HepG2 (cell line): ENCODE results near the gene TPD52L2. TPM values are rescaled to one million over a fixed set of nuclear protein-coding genes. Genes with fewer than 3 reads are reported as not detected.

Experiments
- ATAC-seq: fragments of 200-7000 bp; cut with Tn5 transposase; 3 replicates; pipeline ENCODE4 v1.9.1; 2020; ENCODE audit warnings: mild to moderate bottlenecking, moderate library complexity
- BruUV-seq: library from RNA; stranded (reverse); fragments of 400-500 nt; replicated peaks from 2 replicates; lab custom pipeline; 2021; lab: Mats Ljungman, UMichigan
- CTCF ChIA-PET: fragments of 300-600 bp; formaldehyde crosslinking; extraction: SDS; loops from one replicate; lab custom pipeline; 2021; ENCODE audit warnings: low total read pairs, inconsistent platforms, low intra/inter-chr PET ratio; lab: Yijun Ruan, JAX
- POLR2A ChIA-PET: fragments of 350-600 bp; sonication (Branson Sonifier 250); formaldehyde crosslinking; loops from one replicate; lab custom pipeline; 2020; ENCODE audit warnings: antibody characterized with exemption, inconsistent platforms; lab: Yijun Ruan, JAX
- DNase-seq: peaks from one replicate; pipeline ENCODE4 v3.0.0-alpha.2; 2015; ENCODE audit warnings: low spot score
- FAIRE-seq: peaks from 3 replicates; lab custom pipeline; 2011; peaks lifted over from hg19 to GRCh38; lab: Jason Lieb, UNC
- H2AFZ ChIP-seq: one replicate; pipeline ENCODE4 v1.6.1; 2011; ENCODE audit warnings: low read length, inconsistent platforms
- H3K27ac ChIP-seq: fragments of 300-600 bp; 3 replicates; pipeline ENCODE4 v1.8.0; 2011; ENCODE audit warnings: mixed run types, mild to moderate bottlenecking, mixed read lengths, low read length, inconsistent platforms; ENCODE audit not compliant: insufficient read depth; ENCODE audit errors: extremely low read length
- H3K27me3 ChIP-seq, 2 experiments: fragments of 200-600 bp in 1 of 2; 2 replicates in 1 of 2; 3 replicates in 1 of 2; pipeline versions ENCODE4 v1.6.0 to v1.8.0; 2011; ENCODE audit warnings: low read length in 2 of 2, mild to moderate bottlenecking in 2 of 2, moderate library complexity in 2 of 2, inconsistent platforms in 1 of 2; ENCODE audit not compliant: insufficient read depth in 2 of 2, control insufficient read depth in 1 of 2
- H3K36me3 ChIP-seq, 2 experiments: fragments of 200-600 bp in 1 of 2; replicated peaks in 1 of 2; 2 replicates in 1 of 2; 3 replicates in 1 of 2; pipeline versions ENCODE4 v1.5.1 to v1.8.0; 2011; ENCODE audit warnings: low read length in 2 of 2, inconsistent platforms in 1 of 2; ENCODE audit not compliant: insufficient read depth in 2 of 2, control insufficient read depth in 1 of 2
- H3K4me1 ChIP-seq: 2 replicates; pipeline ENCODE4 v1.5.1; 2012; ENCODE audit warnings: low read length, inconsistent platforms; ENCODE audit not compliant: insufficient read depth
- H3K4me2 ChIP-seq: 2 replicates; pipeline ENCODE4 v1.6.0; 2011; ENCODE audit warnings: low read depth, low read length, inconsistent platforms
- H3K4me3 ChIP-seq, 3 experiments: fragments of 200-600 bp in 1 of 3; sonication (generic), shearing (Covaris generic) in 1 of 3; replicated peaks in 1 of 3; 2 replicates each; pipeline ENCODE4 v1.5.1; 2011 to 2016; ENCODE audit warnings: low read length in 3 of 3, inconsistent platforms in 2 of 3, low read depth in 2 of 3, mild to moderate bottlenecking in 2 of 3, control low read depth in 1 of 3, mixed read lengths in 1 of 3; ENCODE audit not compliant: insufficient read depth in 1 of 3
- H3K79me2 ChIP-seq: one replicate; pipeline ENCODE4 v1.6.1; 2011; ENCODE audit warnings: low read length, inconsistent platforms; ENCODE audit not compliant: insufficient read depth
- H3K9ac ChIP-seq: 2 replicates; pipeline ENCODE4 v1.6.0; 2011; ENCODE audit warnings: mild to moderate bottlenecking, low read depth, low read length, inconsistent platforms; ENCODE audit not compliant: insufficient read depth
- H3K9me3 ChIP-seq: 2 replicates; pipeline ENCODE4 v1.5.1; 2012; ENCODE audit warnings: mild to moderate bottlenecking, low read length
- H4K20me1 ChIP-seq: 2 replicates; pipeline ENCODE4 v1.6.0; 2011; ENCODE audit warnings: inconsistent platforms, mild to moderate bottlenecking, low read length, moderate library complexity; ENCODE audit not compliant: insufficient read depth
- GABPA ChIP-seq, 2 experiments: IDR thresholded peaks; 2 replicates each; pipeline ENCODE4 v1.6.1; 2011 to 2016; ENCODE audit warnings: low read depth in 2 of 2, low read length in 1 of 2, missing biosample characterization in 1 of 2, missing genetic modification characterization in 1 of 2
- NCOA1 ChIP-seq: sonication (generic); formaldehyde crosslinking; IDR thresholded peaks from 2 replicates; pipeline ENCODE4 v1.9.0; 2021; ENCODE audit warnings: missing genetic modification reagents
- PHF5A ChIP-seq: IDR thresholded peaks from one replicate; pipeline ENCODE4 v1.6.1; 2018; ENCODE audit warnings: low read depth, missing genetic modification reagents; ENCODE audit not compliant: unreplicated experiment
- SAP130 ChIP-seq: IDR thresholded peaks from 2 replicates; pipeline ENCODE4 v1.6.1; 2016; ENCODE audit warnings: low read depth
- SIN3B ChIP-seq: fragments of 150-350 bp; IDR thresholded peaks from 2 replicates; pipeline ENCODE4 v1.6.1; 2014; ENCODE audit warnings: low read length
- SP4 ChIP-seq: sonication (generic); formaldehyde crosslinking; IDR thresholded peaks from 2 replicates; pipeline ENCODE4 v1.8.1; 2023; ENCODE audit warnings: mild to moderate bottlenecking, missing genetic modification reagents
- TRIM24 ChIP-seq: sonication (generic); formaldehyde crosslinking; IDR thresholded peaks from 2 replicates; pipeline ENCODE4 v1.8.0; 2022; ENCODE audit warnings: mild to moderate bottlenecking, missing genetic modification reagents
- ZBTB25 ChIP-seq: IDR thresholded peaks from 2 replicates; pipeline ENCODE4 v1.6.1; 2018; ENCODE audit warnings: missing genetic modification reagents
- ZKSCAN8 ChIP-seq: IDR thresholded peaks from 2 replicates; pipeline ENCODE4 v1.6.1; 2016; ENCODE audit warnings: borderline replicate concordance, missing genetic modification reagents, missing compliant biosample characterization
- ZNF772 ChIP-seq: sonication (generic); formaldehyde crosslinking; IDR thresholded peaks from 2 replicates; pipeline ENCODE4 v1.5.0; 2020; ENCODE audit warnings: mild to moderate bottlenecking, missing genetic modification reagents
- WGBS: methylation state at CpG from one replicate; pipeline ENCODE4 v1.1.6; 2017; ENCODE audit warnings: low lambda C conversion rate; 5-methylcytosine and 5-hydroxymethylcytosine counted together
- in situ Hi-C: cut with HindIII; loops from 2 replicates; pipeline ENCODE4 v1.10.0; 2017; ENCODE audit warnings: low pct_unique_long_range_greater_than_20kb; ENCODE audit not compliant: extremely low pct_ligation_motif_present
- intact Hi-C: fragments of 100-400 bp; cut with micrococcal nuclease; formaldehyde crosslinking; loops from one replicate; pipeline ENCODE4 v1.10.0; 2022; ENCODE audit not compliant: unreplicated experiment
- polyA plus RNA-seq, 8 experiments: library from polyadenylated mRNA; depleted of rRNA in 3 of 8; stranded (reverse) in 7 of 8; unstranded in 1 of 8; fragments of >200 nt; fragmentation: Illumina TruSeq in 4 of 8; extraction: Trizol in 4 of 8; gene quantifications; 2 replicates each; pipeline versions ENCODE4 v1.2.1 to v1.2.3, GENCODE V29; 2011 to 2016; ENCODE audit warnings: low read depth in 4 of 8, missing spikeins in 1 of 8, mixed read lengths in 1 of 8; ENCODE audit not compliant: insufficient read depth in 1 of 8
- total RNA-seq, 5 experiments: library from RNA; depleted of rRNA; stranded (reverse); fragments of >200 nt; fragmentation: Illumina TruSeq; extraction: Trizol; gene quantifications; 2 replicates each; pipeline ENCODE4 v1.2.3, GENCODE V29; 2016; ENCODE audit warnings: low read depth in 1 of 5
- TF ChIP-seq, protein P1 (sequence below): sonication (generic); formaldehyde crosslinking; IDR thresholded peaks from 2 replicates; pipeline ENCODE4 v1.4.0; 2020; ENCODE audit warnings: missing genetic modification reagents
- TF ChIP-seq, protein P2 (sequence below): sonication (generic); formaldehyde crosslinking; IDR thresholded peaks from 2 replicates; pipeline ENCODE4 v1.4.0; 2020; ENCODE audit warnings: missing genetic modification reagents, low read depth, mild to moderate bottlenecking, borderline replicate concordance
- TF ChIP-seq, protein P3 (sequence below): sonication (generic); formaldehyde crosslinking; IDR thresholded peaks from 2 replicates; pipeline ENCODE4 v1.5.0; 2020; ENCODE audit warnings: mild to moderate bottlenecking, missing genetic modification reagents, borderline replicate concordance

TPD52L2 gene
- total and polyA plus RNA-seq, 2 of the 13 experiments (the other 11 are each of a cell fraction or from before 2014, with no cell fraction given), result 156 to 184 TPM

DNA sequence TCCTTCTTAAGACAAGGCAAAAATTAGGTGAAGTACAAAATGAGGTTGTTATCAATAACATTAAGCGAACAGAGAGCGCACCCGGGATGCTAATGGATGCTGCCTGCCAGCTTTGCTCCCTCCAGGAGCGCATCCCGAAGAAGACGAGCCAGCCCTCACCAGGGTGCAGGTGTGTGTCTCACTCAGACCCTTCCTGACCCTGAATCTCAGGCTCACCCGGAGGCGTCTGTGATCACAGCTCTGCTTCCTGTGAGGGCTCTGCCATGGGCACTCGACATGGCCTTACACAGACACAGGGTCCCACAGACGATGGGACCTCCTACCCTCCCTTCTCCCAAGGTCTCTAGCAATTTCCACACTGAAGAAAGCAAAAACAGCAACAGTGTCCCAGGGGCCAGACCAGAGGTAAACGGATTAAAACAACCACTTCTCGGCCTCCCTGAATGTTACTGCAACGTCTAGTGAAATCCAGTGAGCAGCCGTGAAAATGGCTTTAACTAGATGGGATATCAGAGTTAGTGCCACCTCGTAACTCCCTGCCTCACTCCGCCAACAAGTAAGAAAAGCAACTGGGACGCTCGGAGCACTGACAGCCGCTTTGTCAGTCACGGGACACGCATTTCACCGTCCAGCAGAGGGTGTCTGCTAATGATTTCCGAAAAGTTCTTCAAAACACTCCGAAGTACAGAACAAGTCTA is 45.7 kb upstream of the TPD52L2 start:
- DNase-seq (peak; percentile 72), ATAC-seq (peak; percentile 78), FAIRE-seq (peak; percentile 97)
- H3K27ac ChIP-seq, result no peak overlapping the region
- H3K79me2 ChIP-seq, result no peaks in the 10 kb centered on the region
- H3K27me3 ChIP-seq, result no peaks in the 10 kb centered on the region
- 39% methylated on average over 24 of the region's 24 CpGs for WGBS
- intact Hi-C loops (loop anchor here (2.0 kb wide), 1 partner anchor 45 kb away; the partner anchor contains the start of gene TPD52L2), in situ Hi-C loops (no loop called here)
- peak overlapping the region; percentile 70 for H3K4me2 ChIP-seq
- peaks cover 40% of the 10 kb centered on the region for H3K4me1 ChIP-seq
- peak overlapping the region; percentile 32 for H3K9ac ChIP-seq
- H4K20me1 ChIP-seq, result 0 out of 2 replicates have a peak, but pooled peaks cover 2% of the 10 kb centered on the region
- ChIA-PET POLR2A (no interaction called here), CTCF (interaction anchor here (0.9 to 1.4 kb wide), 3 partner anchors 45 to 238 kb away, joined by 3 to 9 read pairs (median 3); partner anchors contain the start of gene TPD52L2)
- no peak overlapping the region for H2AFZ ChIP-seq
- peak overlapping the region; percentile 39 to 40 (median 40) for H3K4me3 ChIP-seq
- BruUV-seq, result no TSS peak
- no peaks in the 10 kb centered on the region for H3K9me3 ChIP-seq
- H3K36me3 ChIP-seq, result no peaks in the 10 kb centered on the region
- TF ChIP-seq, protein P1, sequence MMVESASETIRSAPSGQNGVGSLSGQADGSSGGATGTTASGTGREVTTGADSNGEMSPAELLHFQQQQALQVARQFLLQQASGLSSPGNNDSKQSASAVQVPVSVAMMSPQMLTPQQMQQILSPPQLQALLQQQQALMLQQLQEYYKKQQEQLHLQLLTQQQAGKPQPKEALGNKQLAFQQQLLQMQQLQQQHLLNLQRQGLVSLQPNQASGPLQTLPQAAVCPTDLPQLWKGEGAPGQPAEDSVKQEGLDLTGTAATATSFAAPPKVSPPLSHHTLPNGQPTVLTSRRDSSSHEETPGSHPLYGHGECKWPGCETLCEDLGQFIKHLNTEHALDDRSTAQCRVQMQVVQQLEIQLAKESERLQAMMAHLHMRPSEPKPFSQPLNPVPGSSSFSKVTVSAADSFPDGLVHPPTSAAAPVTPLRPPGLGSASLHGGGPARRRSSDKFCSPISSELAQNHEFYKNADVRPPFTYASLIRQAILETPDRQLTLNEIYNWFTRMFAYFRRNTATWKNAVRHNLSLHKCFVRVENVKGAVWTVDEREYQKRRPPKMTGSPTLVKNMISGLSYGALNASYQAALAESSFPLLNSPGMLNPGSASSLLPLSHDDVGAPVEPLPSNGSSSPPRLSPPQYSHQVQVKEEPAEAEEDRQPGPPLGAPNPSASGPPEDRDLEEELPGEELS, result no peak
- TF ChIP-seq ZKSCAN8 (CRISPR knock-in tag) (0 out of 2 replicates have a peak, but pooled peaks have one; percentile 28), SIN3B (no peak), TRIM24 (no peak), GABPA (IDR thresholded peaks at IDR 0.05; ENCODE audit: low read depth, low read length) (no peak), GABPA (CRISPR knock-in tag; IDR thresholded peaks at IDR 0.05; ENCODE audit: low read depth) (no peak), NCOA1 (CRISPR knock-in tag) (0 out of 2 replicates have a peak, but pooled peaks have one; percentile 8), PHF5A (CRISPR knock-in tag) (no peak), ZBTB25 (CRISPR knock-in tag) (peak; percentile 74; the same call in 1 of the 2 replicates), ZNF772 (CRISPR knock-in tag) (no peak), SAP130 (CRISPR knock-in tag) (peak; percentile 66), SP4 (CRISPR knock-in tag) (0 out of 2 replicates have a peak, but pooled peaks have one; percentile 11)
- TF ChIP-seq, protein P2, sequence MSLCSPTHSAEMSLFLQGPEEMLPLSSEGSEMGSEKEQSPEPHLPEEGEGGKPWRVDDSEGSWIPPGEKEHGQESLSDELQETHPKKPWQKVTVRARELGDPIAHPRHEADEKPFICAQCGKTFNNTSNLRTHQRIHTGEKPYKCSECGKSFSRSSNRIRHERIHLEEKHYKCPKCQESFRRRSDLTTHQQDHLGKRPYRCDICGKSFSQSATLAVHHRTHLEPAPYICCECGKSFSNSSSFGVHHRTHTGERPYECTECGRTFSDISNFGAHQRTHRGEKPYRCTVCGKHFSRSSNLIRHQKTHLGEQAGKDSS, result 0 out of 2 replicates have a peak, but pooled peaks have one; percentile 16
- TF ChIP-seq, protein P3, sequence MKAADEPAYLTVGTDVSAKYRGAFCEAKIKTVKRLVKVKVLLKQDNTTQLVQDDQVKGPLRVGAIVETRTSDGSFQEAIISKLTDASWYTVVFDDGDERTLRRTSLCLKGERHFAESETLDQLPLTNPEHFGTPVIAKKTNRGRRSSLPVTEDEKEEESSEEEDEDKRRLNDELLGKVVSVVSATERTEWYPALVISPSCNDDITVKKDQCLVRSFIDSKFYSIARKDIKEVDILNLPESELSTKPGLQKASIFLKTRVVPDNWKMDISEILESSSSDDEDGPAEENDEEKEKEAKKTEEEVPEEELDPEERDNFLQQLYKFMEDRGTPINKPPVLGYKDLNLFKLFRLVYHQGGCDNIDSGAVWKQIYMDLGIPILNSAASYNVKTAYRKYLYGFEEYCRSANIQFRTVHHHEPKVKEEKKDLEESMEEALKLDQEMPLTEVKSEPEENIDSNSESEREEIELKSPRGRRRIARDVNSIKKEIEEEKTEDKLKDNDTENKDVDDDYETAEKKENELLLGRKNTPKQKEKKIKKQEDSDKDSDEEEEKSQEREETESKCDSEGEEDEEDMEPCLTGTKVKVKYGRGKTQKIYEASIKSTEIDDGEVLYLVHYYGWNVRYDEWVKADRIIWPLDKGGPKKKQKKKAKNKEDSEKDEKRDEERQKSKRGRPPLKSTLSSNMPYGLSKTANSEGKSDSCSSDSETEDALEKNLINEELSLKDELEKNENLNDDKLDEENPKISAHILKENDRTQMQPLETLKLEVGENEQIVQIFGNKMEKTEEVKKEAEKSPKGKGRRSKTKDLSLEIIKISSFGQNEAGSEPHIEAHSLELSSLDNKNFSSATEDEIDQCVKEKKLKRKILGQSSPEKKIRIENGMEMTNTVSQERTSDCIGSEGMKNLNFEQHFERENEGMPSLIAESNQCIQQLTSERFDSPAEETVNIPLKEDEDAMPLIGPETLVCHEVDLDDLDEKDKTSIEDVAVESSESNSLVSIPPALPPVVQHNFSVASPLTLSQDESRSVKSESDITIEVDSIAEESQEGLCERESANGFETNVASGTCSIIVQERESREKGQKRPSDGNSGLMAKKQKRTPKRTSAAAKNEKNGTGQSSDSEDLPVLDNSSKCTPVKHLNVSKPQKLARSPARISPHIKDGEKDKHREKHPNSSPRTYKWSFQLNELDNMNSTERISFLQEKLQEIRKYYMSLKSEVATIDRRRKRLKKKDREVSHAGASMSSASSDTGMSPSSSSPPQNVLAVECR (CRISPR knock-in tag), result peak; percentile 47
